Loucy (cell line): ENCODE data around the gene SSH2.

Experiments
- EZH2phosphoT487 ChIP-seq: fragments of 200-600 bp; IDR thresholded peaks from 2 replicates; pipeline ENCODE4 v1.6.1; 2018; ENCODE audit warnings: antibody characterized with exemption, mild to moderate bottlenecking, moderate library complexity, borderline replicate concordance
- TF ChIP-seq, protein P1 (sequence below): fragments of 200-600 bp; sonication (generic); conservative IDR thresholded peaks from 2 replicates; pipeline ENCODE4 v1.5.1; 2014; ENCODE audit warnings: mild to moderate bottlenecking, antibody characterized with exemption, low read length

DNA sequence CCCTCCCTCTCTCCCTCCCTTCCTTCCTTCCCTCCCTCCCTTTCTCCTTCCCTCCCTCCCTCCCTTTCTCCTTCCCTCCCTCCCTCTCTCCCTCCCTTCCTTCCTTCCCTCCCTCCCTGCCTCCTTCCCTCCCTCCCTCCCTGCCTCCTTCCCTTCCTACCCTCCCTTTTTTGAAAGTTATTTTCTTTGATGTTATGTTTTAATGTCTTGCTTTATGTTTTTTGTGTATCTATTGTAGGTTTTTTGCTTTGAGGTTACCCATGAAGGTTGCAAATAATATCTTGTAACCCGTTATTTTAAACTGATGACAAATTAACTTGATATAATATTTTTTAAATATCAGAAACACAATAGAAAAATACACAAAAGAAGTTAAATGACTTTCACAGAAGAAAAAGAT lies 96.2 kb downstream of the SSH2 start:
- TF ChIP-seq, protein P1, sequence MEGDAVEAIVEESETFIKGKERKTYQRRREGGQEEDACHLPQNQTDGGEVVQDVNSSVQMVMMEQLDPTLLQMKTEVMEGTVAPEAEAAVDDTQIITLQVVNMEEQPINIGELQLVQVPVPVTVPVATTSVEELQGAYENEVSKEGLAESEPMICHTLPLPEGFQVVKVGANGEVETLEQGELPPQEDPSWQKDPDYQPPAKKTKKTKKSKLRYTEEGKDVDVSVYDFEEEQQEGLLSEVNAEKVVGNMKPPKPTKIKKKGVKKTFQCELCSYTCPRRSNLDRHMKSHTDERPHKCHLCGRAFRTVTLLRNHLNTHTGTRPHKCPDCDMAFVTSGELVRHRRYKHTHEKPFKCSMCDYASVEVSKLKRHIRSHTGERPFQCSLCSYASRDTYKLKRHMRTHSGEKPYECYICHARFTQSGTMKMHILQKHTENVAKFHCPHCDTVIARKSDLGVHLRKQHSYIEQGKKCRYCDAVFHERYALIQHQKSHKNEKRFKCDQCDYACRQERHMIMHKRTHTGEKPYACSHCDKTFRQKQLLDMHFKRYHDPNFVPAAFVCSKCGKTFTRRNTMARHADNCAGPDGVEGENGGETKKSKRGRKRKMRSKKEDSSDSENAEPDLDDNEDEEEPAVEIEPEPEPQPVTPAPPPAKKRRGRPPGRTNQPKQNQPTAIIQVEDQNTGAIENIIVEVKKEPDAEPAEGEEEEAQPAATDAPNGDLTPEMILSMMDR = no peak
- TF ChIP-seq EZH2phosphoT487 = no peak
